D341Med (cell line): ENCODE measurements around the gene CMTM1.
"Not testable (repeated sequence)": the region's sequence is repeated elsewhere in the genome, so short reads cannot be mapped to it uniquely, and the experiment has no call there.

Experiments
- DNase-seq: peaks from one replicate; pipeline ENCODE4 v3.0.0; 2012; ENCODE audit warnings: low spot score

The CMTM1 gene

GRCh38 chr16:66616169-66616568 lies 49.9 kb downstream of the CMTM1 start:
- DNase-seq = no peak

GRCh38 chr16:66616592-66616991 lies 50.4 kb downstream of the CMTM1 start:
- no peak for DNase-seq

DNA sequence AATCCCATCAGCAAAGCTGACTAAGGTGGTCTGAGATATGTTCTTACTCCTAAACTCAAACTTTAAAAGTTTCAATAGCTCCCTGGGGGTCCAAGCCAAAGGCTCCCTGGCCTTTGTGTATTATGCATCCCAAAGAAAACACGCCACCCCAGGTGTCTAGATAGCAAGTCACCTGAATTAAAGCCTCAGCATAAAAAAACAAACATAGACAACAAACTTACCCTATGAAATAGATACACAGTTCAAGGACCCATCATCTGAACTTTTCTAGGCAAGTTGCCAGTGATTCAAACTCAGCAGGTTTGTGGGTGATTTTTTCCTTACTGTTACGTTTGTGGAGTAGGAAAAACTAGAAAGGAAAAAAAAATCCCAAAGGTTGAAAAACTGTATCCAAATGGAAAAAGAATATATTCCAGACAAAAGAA lies 50.8 kb downstream of the CMTM1 start:
- no peak for DNase-seq

GRCh38 chr16:66617728-66618127 lies 51.5 kb downstream of the CMTM1 start:
- no peak for DNase-seq

DNA sequence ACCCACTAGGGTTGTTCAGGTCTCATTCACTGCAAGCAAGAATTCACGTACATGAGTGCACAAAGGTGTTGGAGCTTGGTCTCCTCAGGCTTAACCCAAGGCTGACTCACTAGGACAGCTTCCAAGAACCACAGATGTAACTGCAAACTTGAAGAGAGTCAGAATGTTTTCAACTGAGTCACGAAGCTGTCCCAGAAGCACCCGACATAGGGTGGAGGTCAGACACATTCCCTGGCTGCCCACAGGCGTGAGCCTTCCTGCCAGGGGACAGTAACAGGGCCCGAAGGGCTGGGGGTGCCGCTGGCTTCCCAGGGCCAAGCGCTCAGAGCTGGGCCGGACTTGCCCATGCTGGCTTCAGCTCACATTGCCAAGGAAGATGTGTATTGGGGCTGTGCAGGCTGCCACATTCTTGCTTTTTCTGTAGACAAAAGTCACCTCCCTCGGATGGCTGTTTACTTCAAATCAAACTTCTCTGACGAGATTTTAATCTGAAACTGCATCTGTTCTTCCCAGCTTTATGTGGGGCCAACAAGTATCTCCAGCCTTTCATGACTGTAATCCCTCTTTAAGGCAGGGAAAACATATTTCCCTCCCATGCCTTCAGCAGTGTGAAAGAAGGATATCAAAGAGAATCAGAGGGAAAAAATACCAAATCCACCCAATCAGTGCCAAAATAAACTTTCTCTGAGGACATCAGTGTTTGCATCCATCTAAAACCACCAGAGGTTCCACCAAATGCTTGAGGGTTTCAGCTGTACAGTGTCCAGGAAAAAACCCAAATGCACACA lies 52.5 kb downstream of the CMTM1 start:
- DNase-seq = no peak

DNA sequence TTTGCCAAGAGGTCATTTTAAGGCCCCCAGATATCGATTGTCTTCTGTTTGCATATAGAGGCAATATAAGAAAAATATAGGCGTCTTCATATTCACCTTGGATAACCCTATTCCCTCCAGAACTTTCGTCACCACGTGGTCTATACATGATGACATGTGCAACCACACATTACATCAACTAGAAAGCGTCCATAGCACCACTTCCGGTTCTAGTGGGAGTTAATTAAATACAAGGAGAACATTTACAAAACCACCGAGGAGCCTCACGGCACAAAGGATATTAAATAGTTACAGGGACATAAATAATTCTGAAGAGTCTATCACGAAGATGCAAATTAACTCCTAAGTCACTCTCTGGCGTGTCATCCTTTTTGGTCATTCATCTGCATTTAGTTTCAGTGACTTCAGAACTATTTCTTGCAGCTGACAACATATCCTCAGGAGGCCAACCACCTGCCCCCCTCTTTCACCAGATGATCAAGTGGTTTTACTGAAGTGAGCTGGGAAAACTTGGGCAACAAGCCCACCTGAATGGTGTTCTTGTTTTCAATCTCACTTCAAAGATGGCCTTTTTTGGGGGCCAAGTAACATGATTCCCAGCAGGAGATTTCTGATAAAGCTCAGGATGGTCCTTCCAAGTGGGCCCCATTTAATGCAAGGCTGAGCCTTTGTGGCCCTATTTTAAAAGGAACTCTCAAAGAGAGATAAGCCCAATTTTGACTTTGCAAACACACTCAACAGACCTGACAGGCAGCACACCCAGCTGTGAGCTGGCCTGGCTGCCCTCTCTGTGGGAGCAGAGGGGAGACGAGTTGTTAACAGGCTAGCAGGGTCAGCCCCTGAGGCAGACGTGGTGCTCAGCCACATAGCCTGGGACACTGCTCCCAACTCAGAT lies 53.5 kb downstream of the CMTM1 start:
- DNase-seq = no peak

DNA sequence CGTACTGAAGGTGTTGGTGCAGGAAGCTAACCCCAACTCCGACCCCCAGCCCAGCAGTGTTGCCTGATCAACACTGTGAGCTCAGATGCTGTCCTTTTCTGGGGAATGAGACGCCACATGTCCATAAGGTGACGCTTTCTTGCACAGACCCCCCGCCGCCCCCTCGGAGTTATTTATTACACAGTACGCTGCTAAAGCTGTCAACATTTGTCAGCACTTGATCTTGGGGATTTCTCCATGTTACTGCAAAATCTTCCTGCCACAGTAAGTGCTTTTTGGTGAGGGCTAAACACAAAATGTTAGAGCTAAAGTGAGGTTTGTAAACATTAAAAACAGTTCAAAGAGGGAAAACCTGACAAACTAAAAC lies 54.2 kb downstream of the CMTM1 start:
- DNase-seq = no peak

- DNase-seq = no peak
These were observed 55.7 kb downstream of the CMTM1 start for GRCh38 chr16:66621973-66622372.

GRCh38 chr16:66622863-66623262 lies 56.6 kb downstream of the CMTM1 start:
- no peak for DNase-seq

GRCh38 chr16:66623755-66624154 lies 57.5 kb downstream of the CMTM1 start:
- no peak for DNase-seq

DNA sequence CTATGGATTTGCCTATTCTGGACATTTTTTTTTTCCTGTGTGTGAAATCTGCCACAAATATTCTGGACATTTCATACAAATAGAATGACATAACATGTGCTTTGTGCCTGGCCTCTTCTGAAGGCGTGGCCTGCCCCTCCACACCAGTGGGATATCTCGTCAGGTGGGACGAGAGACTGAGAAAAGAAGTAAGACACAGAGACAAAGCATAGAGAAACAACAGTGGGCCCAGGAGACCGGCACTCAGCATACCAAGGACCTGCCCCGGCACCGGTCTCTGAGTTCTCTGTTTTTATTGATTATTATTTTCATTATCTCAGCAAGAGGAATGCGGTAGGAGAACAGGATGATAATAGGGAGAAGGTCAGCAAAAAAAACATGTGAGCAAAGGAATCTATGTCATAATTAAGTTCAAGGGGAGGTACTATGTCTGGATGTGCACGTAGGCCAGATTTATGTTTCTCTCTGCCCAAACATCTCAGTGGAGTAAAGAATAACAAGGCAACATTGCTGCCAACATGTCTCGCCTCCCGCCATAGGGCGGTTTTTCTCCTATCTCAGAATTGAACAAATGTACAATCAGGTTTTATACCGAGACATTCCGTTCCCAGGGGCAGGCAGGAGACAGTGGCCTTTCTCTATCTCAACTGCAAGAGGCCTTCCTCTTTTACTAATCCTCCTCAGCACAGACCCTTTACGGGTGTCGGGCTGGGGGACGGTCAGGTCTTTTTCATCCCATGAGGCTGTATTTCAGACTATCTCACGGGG lies 61.6 kb downstream of the CMTM1 start:
- not testable (repeated sequence) for DNase-seq
